Measurements from ENCODE around the gene TRABD2A.

- TF ChIP-seq POLR2AphosphoS5 (IDR thresholded peaks at IDR 0.05) (no peak), EP300 (IDR thresholded peaks at IDR 0.05) (no peak), CTCF (IDR thresholded peaks at IDR 0.05) (no peak)
Observed at GRCh38 chr2:84778911-84779690, 101.8 kb downstream of the TRABD2A start.

Measured in sigmoid colon (tissue), 4 donors.